ENCODE data around the gene DAGLA.

DNA sequence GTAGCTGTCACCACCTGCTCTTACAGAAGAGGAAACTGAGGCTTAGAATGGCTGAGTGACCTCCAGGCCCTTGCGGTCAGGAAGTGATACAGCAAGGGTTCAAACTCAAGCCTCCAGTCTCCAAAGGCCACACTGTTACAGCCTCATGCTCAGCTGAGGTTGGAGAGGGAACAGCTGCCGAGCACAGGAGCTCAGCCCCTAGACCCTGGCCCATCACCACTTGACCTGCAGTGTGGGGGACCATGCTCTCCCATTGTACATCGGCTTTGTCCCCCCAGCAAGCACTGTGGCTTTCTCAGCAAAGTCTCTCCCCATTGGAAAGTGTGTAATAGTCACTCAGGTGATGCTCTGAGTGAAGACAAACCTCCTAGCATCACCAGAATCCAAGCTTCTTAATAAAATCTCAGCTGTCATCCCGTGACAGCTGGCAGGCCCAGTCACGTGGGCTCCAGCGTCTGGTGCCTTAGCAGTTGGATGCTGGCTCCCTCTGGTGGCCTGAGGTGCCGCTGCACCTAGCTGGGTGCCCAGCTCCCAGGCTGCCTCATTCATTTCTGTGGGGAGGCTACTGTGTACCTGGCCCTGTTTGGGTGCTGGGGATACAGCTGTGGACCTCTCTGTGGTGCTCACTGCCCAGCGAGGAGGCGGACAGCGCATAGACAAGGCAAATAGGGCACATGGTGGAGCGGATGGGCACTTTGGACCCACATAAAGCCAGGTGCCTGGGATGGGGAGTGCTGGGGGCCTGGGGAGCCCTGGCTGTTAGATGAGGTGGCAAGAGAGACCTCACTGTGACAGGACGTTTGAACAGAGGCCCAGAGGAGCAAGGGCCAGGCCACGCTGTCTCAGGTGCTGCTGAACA lies 53.2 kb downstream of the DAGLA start:
- TF ChIP-seq, protein P1, sequence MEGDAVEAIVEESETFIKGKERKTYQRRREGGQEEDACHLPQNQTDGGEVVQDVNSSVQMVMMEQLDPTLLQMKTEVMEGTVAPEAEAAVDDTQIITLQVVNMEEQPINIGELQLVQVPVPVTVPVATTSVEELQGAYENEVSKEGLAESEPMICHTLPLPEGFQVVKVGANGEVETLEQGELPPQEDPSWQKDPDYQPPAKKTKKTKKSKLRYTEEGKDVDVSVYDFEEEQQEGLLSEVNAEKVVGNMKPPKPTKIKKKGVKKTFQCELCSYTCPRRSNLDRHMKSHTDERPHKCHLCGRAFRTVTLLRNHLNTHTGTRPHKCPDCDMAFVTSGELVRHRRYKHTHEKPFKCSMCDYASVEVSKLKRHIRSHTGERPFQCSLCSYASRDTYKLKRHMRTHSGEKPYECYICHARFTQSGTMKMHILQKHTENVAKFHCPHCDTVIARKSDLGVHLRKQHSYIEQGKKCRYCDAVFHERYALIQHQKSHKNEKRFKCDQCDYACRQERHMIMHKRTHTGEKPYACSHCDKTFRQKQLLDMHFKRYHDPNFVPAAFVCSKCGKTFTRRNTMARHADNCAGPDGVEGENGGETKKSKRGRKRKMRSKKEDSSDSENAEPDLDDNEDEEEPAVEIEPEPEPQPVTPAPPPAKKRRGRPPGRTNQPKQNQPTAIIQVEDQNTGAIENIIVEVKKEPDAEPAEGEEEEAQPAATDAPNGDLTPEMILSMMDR (conservative IDR thresholded peaks at IDR 0.05), result peak; percentile 98
- no peak for TF ChIP-seq EZH2 (IDR thresholded peaks at IDR 0.05; ENCODE audit: low read depth)

Data from PC-9 (cell line).